ENCODE measurements around the gene MTMR3.

- TF ChIP-seq CTCF (IDR thresholded peaks at IDR 0.05) (no peak), TCF7L2 (IDR thresholded peaks at IDR 0.05; ENCODE audit: low read depth, low read length) (no peak)
These were observed 134.6 kb downstream of the MTMR3 start for GRCh38 chr22:30017375-30018223.

Measured in Panc1 (cell line).